SHP77 treated with DMSO at 0.1 percent for 48 hours (cell line): ENCODE results near the gene CDH12.
"Not testable (repeated sequence)": the region's sequence is repeated elsewhere in the genome, so short reads cannot be mapped to it uniquely, and the experiment has no call there.

Experiments
- DNase-seq: peaks from one replicate; lab custom pipeline; 2025; lab: John Stamatoyannopoulos, UW

CDH12 gene

DNA sequence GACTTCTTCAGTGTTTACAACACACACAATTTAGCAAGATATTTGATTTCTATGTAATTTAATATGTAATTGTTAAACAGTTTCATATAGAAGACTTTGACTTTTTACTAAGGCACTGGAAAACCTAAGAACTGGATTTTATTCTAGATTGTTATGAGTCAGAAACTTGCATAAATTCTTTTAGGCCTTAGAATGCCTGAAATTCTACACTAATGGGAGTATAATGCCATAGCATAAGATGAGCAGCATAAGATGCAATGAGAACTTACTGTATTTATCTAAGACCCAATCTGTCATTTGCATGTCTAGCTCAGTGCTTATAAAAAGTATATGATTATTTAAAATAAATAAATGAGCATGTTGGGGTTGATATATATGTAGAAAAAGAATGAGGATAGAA is 285.2 kb downstream of the CDH12 start:
- DNase-seq: no peak

DNA sequence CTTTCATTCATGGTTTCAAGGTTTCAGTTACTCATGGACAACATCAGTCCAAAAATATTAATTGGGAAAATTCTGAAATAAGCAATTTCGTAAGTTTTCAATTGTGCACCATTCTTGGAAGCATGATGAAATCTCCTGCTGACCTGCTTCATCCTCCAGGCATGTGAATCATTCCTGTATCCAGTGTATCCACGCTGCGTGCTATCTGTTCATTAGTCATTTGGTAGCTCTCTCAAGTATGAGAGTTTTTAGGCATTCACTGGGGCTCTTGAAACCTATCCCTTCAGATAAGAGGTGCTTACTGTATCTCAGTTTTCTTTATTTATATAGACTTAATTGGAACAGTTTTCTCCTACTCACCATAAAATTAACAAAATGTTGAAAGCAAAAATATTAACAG is 293.0 kb downstream of the CDH12 start:
- no peak for DNase-seq

DNA sequence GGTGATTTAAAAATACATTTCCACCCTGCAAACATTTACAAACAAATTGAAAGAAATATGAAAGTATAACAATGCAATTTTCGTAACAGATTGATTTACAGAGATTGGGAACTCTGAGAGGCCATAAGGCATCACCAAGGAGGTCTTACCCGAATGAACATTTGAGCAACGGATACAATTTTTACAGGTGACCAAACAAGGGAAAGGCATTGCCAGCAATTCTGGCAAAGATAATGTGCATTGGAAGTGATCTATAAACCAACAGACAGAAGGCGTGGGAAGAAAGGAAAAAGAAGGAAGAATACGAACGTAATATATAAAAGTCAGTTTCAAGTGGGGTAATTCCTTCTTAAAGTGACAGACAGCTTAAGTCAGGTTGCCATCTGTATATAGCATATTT is 295.9 kb downstream of the CDH12 start:
- no peak for DNase-seq

DNA sequence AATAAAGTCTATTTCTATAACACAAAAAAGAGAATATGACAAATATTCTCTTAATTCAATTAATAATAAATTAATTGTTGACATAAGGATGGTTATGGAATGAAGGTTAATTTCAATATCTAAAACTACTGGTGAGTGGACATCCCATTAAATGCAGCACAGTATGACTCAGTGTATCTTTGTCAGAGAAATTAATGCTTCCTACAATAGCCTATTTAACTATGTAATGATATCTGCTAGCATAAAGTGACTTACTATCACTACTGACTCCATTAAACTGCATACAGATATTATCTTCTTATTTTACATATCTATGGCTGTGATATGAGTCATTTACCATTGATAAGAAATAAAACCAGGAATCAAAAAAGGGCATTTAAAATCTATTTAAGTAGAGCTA is 298.7 kb downstream of the CDH12 start:
- DNase-seq: no peak

DNA sequence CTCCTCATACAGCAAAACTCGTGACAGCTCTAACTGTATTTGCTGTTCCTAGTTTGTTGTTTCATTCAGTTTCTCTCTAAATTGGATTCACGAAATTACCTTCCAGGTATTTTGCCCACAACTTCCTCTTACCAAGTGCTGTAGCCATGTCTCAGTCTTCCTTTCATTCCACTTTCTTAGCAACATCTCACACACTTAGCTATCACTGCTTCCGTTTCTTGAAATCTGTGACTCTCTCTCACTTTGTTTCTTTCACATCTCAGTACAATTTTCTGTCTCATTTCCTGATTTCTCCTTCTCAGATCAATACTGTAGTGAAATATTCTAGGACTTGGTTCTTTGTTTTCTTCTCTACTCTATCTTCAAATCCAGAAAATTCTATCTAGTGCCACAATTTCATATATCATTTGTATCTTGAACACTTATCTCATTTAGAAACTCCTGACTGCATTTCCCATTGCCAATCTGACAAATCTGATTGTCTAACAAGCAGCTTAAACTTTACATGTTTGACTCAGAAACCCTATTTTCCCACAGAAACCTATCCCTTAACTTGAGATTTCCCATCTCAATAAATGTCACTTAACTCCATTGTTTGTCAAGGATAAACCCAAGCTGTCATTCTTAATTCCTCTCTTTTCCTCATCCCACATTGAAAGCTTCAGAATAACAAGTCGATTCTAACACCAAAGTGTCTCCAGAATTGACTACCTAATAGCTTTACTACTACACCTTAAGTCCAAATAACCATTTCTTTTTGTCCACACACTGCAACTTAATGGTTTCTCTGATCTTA is 303.1 kb downstream of the CDH12 start:
- no peak for DNase-seq

DNA sequence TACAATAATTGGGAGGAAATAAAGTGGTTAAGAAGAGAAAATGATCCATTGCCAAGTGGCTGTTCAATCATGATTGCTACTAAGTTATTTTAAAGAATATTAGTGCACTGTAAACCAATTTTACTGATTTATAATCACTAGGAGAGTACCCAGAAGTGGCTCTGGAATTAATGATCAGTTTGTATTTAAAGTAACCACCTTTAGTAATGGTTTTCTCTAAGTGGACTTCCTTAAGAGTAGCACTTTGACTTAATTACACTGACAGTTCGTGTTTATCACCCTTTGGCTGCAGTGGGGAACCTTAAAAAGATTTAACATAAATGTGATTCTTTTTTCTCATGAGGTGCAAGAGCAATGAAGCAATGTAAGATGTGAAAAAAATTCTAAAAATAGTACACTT is 310.8 kb downstream of the CDH12 start:
- peak; percentile 39 for DNase-seq

DNA sequence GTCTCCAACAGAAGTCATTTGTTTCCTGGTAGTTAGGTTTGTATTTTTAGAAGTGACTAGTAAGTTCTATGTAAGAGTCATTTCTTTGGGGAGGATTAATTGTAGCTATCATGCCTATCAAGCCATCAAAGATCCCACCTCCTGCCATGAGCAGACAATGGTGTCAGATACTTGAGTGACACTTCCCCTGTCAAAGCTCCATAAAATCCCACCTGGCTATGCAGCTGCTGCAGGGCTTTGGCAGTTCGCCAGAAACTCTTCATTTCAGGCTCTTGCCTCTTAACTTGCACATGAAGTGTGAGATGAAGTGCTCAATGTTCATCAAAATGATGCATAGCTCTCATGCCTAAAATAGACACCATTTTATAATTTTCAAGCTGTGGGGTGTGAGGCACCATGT is 312.1 kb downstream of the CDH12 start:
- DNase-seq: peak; percentile 100

DNA sequence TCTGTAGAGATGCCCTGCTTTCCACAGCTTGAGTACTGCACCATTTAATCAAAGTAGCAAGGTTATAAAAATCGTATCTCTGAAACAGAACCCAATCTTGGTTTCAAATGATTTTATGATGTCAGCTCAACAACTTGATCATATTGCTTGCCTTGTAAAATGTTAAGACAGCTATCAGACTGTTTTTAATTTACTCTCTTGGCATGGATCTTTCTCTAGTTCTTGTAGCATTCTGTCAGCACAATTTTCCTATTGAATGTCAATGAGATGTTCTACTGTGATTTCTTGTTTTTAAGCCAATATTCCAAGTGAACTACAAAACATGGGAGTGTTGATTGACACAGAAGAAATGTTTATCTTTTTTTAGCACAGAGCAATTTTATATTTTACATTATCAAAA is 313.4 kb downstream of the CDH12 start:
- no peak for DNase-seq

DNA sequence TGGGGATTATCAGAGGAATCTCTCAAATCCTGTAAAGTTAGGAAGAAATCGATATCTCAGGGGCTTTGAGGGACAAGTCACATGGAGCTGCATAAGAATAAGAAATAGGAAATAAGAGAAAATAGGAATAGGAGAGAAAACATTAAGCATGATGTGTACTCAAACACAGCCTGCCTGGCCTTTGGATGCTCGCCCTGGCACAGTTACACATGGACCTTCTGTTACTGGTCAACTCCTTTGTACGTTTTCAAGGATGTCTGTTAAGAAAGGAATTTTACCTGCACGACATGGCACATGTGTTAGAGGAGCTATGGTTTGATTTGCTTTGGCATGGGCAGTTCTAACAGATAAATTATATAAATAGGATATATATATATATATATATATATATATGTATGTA is 321.2 kb downstream of the CDH12 start:
- DNase-seq: no peak

DNA sequence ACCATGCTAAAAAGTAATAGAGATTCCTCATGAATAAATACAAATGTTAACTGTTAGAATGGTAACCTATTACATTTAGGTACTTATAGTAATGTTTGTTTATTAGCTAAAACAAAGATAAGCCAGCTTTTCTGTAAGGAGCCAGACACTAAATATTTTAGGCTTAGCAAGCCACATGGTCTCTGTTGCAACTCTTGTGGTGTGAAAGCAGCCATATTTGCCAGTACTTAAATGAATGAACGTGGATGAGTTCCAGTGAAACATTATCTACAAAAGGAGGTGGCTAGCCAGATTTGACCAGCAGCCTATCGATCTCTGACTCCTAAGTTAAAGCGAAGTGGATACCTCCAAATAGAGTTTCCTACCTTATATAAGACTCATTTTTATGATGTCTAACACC is 331.6 kb downstream of the CDH12 start:
- no peak for DNase-seq

DNA sequence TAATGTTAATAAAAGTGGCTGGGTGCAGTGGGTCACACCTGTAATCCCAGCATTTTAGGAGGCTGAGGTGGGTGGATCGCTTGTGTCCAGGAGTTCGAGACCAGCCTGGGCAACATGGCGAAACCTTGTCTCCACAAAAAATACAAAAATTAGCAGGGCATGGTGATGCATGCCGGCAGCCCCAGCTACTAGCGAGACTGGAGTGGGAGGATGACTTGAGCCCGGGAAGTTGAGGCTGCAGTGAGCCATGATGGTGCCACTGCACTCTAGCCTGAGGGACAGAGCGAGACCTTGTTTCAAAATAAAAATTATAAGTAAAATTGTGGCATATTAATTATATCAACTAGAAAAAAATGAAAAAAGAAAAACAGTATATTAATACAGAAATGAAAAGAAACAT is 336.6 kb downstream of the CDH12 start:
- not testable (repeated sequence) for DNase-seq

DNA sequence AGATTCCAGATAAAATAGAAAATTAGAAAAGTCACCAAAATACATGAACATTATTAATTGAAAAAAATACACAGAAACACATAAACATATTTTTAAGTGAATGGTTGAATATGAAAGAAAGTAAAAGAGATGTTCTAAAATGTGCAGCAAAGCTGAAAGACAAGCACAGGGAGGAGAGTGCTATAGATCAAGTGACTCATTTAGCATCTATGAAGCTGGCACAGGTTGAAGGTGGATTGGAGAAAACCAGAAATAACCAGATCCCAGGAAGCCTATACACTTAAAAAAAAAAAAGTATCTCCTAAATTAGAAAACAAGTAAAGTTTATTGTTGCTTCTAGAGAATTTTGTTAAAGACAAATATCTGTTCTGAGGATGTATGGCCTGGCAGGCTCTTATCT is 338.9 kb downstream of the CDH12 start:
- no peak for DNase-seq

DNA sequence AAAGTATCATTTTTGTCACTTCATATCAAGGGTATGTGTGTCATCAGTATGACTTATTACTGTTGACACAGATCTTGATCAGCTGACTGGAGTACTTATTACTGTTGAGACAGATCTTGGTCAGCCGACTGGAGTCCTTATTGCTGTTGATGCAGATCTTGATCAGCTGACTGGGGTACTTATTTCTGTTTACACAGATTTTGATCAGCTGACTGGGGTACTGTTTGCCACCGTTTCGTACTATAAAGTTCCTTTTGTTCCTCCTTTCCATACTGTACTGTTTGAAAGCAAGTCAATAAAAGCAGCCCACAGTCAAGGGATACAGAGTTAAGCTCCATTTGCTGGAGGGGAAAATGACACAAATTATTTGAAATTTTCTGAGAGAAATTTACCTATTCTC is 347.3 kb downstream of the CDH12 start:
- DNase-seq: no peak

DNA sequence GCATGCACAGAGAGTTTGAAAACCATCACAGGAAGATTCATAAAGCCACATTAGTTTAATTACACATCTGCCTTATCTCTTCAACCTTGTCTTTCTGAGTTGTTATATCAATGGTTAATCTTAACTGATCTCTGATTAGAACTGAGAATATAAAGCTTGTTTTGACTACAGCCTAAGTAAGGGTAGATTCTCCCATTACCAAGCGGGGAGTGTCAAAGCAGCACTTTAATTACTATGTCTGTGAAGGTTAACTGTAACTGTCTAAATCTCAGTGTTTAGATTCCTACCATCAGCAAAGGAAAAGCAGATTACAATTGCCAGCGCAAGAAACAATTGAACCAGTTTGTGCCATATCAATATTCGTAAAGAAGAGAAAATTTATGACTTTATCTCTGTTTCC is 348.7 kb downstream of the CDH12 start:
- DNase-seq: no peak

DNA sequence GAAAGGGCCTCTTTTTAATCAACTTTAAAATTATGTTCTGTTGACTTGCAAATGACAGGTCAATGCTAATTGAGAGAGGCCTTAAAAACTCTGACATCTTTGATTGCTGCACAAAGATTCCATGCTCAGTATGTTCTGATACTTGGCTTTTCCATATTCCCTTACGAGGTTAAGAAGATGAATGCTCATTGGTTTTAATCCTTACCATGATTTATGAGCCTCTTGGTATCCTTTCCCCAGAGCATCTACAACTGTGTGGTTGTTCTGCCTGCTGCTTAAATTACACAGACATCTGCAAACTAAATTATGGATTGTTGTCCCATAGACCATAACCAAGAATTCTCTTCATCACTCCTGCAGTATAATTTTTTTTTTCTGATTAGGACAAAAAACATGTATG is 352.6 kb downstream of the CDH12 start:
- DNase-seq: no peak

DNA sequence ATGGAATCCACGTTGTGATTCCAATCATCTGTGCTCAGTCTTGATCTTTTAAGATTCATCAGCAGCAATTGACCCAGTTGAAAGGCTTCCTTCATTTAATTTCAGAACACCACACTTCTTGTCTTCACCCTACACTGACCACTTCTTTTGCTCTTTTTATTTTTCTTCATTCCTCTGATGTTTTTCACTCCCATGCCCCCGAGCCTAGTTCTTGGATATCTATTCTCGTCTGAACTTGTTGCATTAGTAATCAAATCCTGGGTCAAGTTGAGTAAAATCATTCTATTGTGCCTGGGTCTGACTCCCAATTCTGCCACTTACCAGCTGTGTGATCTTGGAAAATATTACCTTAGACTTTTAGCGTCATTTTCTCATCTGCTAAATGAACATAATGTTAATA is 356.5 kb downstream of the CDH12 start:
- no peak for DNase-seq

DNA sequence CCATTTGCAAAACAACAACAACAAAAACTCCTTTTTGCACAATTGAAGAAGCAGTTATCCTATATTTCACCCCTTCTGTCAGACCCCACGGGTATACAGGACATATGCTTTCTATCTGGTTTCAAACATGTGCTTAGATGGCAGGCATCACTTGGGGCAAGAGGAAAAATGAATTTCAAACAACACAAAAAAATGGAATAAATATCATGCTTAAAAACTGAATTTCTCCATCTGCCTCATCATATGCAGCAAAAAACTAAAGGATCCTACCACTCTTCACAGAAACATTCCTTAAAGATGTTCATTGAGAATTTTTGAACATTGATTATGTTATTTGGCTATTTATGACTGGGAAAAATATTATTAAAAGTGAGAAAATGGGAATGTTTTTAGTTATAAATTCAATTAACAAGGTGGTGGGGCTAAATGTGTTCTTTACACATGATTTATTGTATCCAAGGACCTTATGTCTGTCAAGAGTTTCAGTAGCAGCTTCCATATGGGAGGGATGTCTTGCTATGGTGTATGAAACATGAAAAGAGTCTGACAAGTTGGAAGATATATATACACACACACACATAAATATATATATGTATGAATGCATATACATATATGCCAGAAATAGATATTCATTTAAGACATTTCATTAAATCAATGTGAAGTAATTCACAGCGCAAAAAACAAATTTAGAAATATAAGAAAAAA is 358.0 kb downstream of the CDH12 start:
- no peak for DNase-seq

DNA sequence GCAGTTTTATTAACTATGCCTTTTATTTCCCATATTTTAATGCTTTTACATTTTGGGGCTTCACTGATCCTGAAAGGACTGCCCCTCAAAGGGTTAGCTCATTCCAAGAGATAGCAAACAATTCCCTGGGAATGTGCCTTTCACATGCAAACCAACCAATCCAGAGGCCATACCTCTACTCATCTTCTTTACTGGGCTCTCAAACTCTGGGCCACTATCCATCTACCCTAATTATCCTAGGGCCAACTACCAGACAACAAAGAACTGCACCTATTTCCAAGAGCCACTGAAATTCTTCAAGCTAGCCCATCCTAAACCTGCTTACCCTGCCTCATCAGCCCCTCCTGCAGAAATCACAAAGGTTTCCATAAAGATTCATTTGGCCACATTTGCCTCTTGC is 364.7 kb downstream of the CDH12 start:
- DNase-seq: no peak

DNA sequence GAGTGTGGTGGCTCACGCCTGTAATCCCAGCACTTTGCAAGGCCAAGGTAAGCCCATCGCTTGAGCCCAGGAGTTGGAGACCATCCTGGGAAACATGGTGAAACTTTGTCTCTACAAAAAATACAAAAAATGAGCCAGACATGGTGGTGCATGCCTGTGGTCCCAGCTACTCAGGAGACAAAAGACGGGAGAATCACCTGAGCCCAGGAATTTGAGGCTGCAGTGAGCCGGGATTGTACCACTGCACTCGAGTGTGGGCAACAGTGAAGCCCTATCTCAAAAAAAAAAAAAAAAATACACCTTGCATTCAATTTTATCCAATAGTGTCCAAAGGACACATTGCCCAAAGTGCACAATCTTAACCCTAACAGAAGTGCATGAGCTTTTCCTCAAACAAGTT is 372.8 kb downstream of the CDH12 start:
- DNase-seq: no peak

DNA sequence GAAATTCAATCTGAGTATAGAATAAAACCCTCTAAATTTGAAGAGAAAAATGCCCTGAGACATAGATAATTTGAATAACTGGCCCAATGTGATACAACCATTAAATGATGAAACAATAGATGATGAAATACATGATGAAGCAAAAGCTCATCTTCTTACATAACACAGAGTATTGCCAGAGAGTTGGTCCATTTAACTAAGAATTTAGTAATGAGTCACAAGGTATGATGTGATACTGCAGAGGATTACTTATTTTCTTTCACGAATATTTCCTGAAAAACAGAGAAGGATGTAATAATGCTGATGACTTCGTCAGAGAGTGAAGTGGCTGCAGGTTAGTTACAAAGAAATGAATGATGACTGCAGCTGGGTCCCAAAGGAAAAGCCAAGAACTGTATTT is 379.3 kb downstream of the CDH12 start:
- no peak for DNase-seq

DNA sequence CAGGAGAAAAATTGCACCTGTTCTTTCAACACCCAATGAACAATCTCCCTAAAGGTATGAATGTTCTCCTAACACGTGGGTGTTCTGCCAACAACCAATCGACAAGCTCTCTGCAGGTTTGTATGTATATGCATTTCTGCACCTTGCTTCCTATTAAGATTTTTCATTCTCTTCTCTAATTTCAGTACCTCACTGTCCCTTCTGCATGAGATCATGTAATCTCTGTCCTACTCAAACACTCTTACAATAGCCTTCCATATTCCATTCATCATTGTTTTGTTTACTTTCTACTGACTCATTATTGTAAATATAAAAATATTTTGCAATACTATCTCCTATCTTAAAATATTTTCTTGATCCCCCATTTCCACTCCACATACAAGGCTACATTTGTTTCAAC is 382.0 kb downstream of the CDH12 start:
- DNase-seq: no peak

DNA sequence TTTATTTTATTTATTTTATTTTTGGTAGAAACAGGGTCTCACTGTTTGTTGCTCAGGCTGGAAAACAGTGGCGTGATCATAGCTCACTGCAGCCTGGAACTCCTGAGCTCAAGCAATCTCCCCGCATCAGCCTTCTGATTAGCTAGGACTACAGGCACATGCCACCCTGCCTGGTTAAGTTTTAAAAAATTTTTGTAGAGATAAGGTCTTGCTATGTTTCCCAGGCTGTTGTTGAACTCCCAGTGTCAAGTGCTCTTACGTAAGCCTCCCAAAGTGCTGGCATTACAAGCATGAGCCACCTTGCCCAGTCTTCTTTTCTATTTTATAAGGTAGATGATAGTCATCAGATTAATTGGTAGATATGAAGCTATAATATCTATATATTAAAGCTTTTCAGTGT is 382.7 kb downstream of the CDH12 start:
- no peak for DNase-seq

DNA sequence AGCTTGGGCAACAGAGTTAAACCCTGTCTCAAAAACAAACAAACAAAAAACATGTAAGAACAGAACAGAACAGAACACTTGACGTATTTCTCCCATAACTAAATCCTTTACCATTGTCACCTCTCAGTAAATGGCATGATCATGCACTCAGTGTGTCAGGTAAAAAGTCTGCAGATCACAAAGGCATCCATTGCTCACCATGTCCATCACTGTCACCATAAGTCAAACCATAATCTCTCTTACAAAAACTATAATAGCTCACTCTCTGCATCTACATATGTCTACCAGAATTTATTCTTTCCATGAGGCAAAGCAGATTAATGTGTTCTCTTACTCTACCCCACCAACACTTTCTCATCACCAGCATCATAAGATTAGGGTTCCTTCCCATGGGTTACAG is 387.5 kb downstream of the CDH12 start:
- DNase-seq: no peak

DNA sequence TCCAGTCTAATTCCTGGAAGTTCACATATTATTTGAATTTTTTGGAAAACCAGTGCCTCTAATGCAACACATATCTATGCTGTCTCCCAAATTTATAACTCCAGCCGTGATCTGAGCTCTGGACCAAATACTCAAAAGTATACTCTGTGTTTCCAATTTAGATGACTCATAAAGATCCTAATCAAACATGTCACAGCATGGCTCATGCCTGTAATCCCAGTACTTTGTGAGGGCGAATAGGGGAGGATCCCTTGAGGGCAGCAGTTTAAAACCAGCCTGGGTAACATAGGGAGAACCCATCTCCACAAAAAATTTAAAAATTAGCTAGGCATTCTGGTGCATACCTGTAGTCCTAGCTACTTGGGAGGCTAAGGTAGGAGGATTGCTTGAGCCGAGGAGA is 388.0 kb downstream of the CDH12 start:
- DNase-seq: no peak
